HepG2 (cell line): Measurements from ENCODE around the gene AJM1. TPM values are rescaled to one million over a fixed set of nuclear protein-coding genes. Genes with fewer than 3 reads are reported as not detected.
A peak's percentile ranks its signal among the peaks of the same experiment; 100 is the strongest.

Experiments used
- ATM ChIP-seq: fragments of 450-650 bp; IDR thresholded peaks from 2 replicates; pipeline ENCODE4 v1.7.1; 2017; ENCODE audit warnings: mild to moderate bottlenecking, borderline replicate concordance
- HCFC1 ChIP-seq: fragments of 150-350 bp; IDR thresholded peaks from 2 replicates; pipeline ENCODE4 v1.6.1; 2014; ENCODE audit warnings: low read depth, low read length
- HDAC2 ChIP-seq: sonication (generic); formaldehyde crosslinking; IDR thresholded peaks from 2 replicates; pipeline ENCODE4 v1.4.0; 2020; ENCODE audit warnings: missing genetic modification reagents
- NFKB2 ChIP-seq: sonication (generic); formaldehyde crosslinking; IDR thresholded peaks from 2 replicates; pipeline ENCODE4 v1.4.0; 2020; ENCODE audit warnings: missing genetic modification reagents, borderline replicate concordance
- RXRB ChIP-seq: IDR thresholded peaks from 2 replicates; pipeline ENCODE4 v1.6.1; 2016; ENCODE audit warnings: borderline replicate concordance, missing genetic modification reagents, missing compliant biosample characterization
- SAP130 ChIP-seq: IDR thresholded peaks from 2 replicates; pipeline ENCODE4 v1.6.1; 2016; ENCODE audit warnings: low read depth
- TBX2 ChIP-seq: sonication (generic); formaldehyde crosslinking; IDR thresholded peaks from 2 replicates; pipeline ENCODE4 v1.5.0; 2020; ENCODE audit warnings: missing genetic modification reagents, mild to moderate bottlenecking, borderline replicate concordance
- TCF12 ChIP-seq, 2 experiments: fragments of 450-650 bp in 1 of 2; sonication (generic) in 1 of 2; formaldehyde crosslinking in 1 of 2; IDR thresholded peaks; 2 replicates each; pipeline versions ENCODE4 v1.6.1 to v1.8.0; 2017 to 2022; ENCODE audit warnings: antibody characterized with exemption in 1 of 2, mild to moderate bottlenecking in 1 of 2, missing genetic modification reagents in 1 of 2, moderate library complexity in 1 of 2
- ZBTB7A ChIP-seq: sonication (generic); formaldehyde crosslinking; IDR thresholded peaks from 2 replicates; pipeline ENCODE4 v1.8.0; 2022; ENCODE audit warnings: mild to moderate bottlenecking, missing genetic modification reagents
- ZNF337 ChIP-seq: sonication (generic); formaldehyde crosslinking; IDR thresholded peaks from 2 replicates; pipeline ENCODE4 v1.5.1; 2020; ENCODE audit warnings: missing genetic modification reagents, low read depth, mild to moderate bottlenecking, borderline replicate concordance
- ZNF883 ChIP-seq: sonication (generic); formaldehyde crosslinking; IDR thresholded peaks from 2 replicates; pipeline ENCODE4 v1.5.1; 2020; ENCODE audit warnings: mild to moderate bottlenecking, missing genetic modification reagents; ENCODE audit errors: not compliant biosample characterization
- polyA plus RNA-seq, 8 experiments: library from polyadenylated mRNA; depleted of rRNA in 3 of 8; stranded (reverse) in 7 of 8; unstranded in 1 of 8; fragments of >200 nt; fragmentation: Illumina TruSeq in 4 of 8; extraction: Trizol in 4 of 8; gene quantifications; 2 replicates each; pipeline versions ENCODE4 v1.2.1 to v1.2.3, GENCODE V29; 2011 to 2016; ENCODE audit warnings: low read depth in 4 of 8, missing spikeins in 1 of 8, mixed read lengths in 1 of 8; ENCODE audit not compliant: insufficient read depth in 1 of 8
- total RNA-seq, 5 experiments: library from RNA; depleted of rRNA; stranded (reverse); fragments of >200 nt; fragmentation: Illumina TruSeq; extraction: Trizol; gene quantifications; 2 replicates each; pipeline ENCODE4 v1.2.3, GENCODE V29; 2016; ENCODE audit warnings: low read depth in 1 of 5
- TF ChIP-seq, protein P1 (sequence below): sonication (generic); formaldehyde crosslinking; IDR thresholded peaks from 2 replicates; pipeline ENCODE4 v1.5.0; 2020; ENCODE audit warnings: mild to moderate bottlenecking, missing genetic modification reagents
- TF ChIP-seq, protein P2 (sequence below): sonication (generic); formaldehyde crosslinking; IDR thresholded peaks from 2 replicates; pipeline ENCODE4 v1.4.0; 2020; ENCODE audit warnings: mild to moderate bottlenecking, missing genetic modification reagents
- TF ChIP-seq, protein P3 (sequence below): sonication (generic); formaldehyde crosslinking; IDR thresholded peaks from 2 replicates; pipeline ENCODE4 v1.5.1; 2020; ENCODE audit warnings: missing genetic modification reagents, mild to moderate bottlenecking, borderline replicate concordance
- TF ChIP-seq, protein P4 (sequence below): IDR thresholded peaks from 2 replicates; pipeline ENCODE4 v1.4.0; 2020; ENCODE audit warnings: mild to moderate bottlenecking, missing genetic modification reagents
- TF ChIP-seq, protein P5 (sequence below): sonication (generic); formaldehyde crosslinking; IDR thresholded peaks from 2 replicates; pipeline ENCODE4 v1.5.0; 2020; ENCODE audit warnings: missing genetic modification reagents
- TF ChIP-seq, protein P6 (sequence below): sonication (generic); formaldehyde crosslinking; IDR thresholded peaks from 2 replicates; pipeline ENCODE4 v1.4.0; 2020; ENCODE audit warnings: mild to moderate bottlenecking, low read depth, missing genetic modification reagents
- TF ChIP-seq, protein P7 (sequence below): IDR thresholded peaks from 2 replicates; pipeline ENCODE4 v1.6.1; 2016; ENCODE audit warnings: missing genetic modification reagents, missing compliant biosample characterization

AJM1 gene
- total and polyA plus RNA-seq, 2 of the 13 experiments (the other 11 are each of a cell fraction or from before 2014, with no cell fraction given) = 1.1 to 1.2 TPM

DNA sequence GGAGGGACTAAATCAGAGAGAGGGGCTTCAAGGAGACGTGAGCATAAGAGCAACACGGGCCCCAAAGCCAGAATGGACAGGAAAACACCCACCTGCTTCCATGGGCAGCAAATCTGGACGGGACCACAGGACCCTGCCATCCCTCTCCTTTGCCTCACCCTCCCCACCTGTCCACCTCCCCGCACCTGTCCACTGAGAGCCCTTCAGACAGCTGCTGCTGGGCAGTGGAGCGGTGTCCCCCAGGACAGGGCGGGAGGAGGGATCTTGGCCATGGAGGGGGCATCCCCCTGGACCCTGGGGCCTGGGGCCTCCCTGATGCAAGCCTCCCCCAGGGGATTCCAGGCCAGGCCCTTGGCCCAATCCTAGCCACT lies 43.6 kb upstream of the AJM1 start (continued):
- TF ChIP-seq, protein P1, sequence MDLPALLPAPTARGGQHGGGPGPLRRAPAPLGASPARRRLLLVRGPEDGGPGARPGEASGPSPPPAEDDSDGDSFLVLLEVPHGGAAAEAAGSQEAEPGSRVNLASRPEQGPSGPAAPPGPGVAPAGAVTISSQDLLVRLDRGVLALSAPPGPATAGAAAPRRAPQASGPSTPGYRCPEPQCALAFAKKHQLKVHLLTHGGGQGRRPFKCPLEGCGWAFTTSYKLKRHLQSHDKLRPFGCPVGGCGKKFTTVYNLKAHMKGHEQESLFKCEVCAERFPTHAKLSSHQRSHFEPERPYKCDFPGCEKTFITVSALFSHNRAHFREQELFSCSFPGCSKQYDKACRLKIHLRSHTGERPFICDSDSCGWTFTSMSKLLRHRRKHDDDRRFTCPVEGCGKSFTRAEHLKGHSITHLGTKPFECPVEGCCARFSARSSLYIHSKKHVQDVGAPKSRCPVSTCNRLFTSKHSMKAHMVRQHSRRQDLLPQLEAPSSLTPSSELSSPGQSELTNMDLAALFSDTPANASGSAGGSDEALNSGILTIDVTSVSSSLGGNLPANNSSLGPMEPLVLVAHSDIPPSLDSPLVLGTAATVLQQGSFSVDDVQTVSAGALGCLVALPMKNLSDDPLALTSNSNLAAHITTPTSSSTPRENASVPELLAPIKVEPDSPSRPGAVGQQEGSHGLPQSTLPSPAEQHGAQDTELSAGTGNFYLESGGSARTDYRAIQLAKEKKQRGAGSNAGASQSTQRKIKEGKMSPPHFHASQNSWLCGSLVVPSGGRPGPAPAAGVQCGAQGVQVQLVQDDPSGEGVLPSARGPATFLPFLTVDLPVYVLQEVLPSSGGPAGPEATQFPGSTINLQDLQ = no peak
- TF ChIP-seq RXRB (no peak), HDAC2 (CRISPR knock-in tag) (no peak), SAP130 (CRISPR knock-in tag) (no peak), ZNF337 (no peak), TCF12 (IDR thresholded peaks at IDR 0.05) (no peak), TCF12 (CRISPR knock-in tag; IDR thresholded peaks at IDR 0.05) (no peak), ATM (no peak), TBX2 (CRISPR knock-in tag) (no peak), NFKB2 (no peak), HCFC1 (no peak), ZNF883 (no peak), ZBTB7A (CRISPR knock-in tag) (no peak)
- TF ChIP-seq, protein P2, sequence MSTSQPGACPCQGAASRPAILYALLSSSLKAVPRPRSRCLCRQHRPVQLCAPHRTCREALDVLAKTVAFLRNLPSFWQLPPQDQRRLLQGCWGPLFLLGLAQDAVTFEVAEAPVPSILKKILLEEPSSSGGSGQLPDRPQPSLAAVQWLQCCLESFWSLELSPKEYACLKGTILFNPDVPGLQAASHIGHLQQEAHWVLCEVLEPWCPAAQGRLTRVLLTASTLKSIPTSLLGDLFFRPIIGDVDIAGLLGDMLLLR (CRISPR knock-in tag) = no peak
- TF ChIP-seq, protein P3, sequence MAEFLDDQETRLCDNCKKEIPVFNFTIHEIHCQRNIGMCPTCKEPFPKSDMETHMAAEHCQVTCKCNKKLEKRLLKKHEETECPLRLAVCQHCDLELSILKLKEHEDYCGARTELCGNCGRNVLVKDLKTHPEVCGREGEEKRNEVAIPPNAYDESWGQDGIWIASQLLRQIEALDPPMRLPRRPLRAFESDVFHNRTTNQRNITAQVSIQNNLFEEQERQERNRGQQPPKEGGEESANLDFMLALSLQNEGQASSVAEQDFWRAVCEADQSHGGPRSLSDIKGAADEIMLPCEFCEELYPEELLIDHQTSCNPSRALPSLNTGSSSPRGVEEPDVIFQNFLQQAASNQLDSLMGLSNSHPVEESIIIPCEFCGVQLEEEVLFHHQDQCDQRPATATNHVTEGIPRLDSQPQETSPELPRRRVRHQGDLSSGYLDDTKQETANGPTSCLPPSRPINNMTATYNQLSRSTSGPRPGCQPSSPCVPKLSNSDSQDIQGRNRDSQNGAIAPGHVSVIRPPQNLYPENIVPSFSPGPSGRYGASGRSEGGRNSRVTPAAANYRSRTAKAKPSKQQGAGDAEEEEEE = peak; percentile 65; the same call in 1 of the 2 replicates
- TF ChIP-seq, protein P4, sequence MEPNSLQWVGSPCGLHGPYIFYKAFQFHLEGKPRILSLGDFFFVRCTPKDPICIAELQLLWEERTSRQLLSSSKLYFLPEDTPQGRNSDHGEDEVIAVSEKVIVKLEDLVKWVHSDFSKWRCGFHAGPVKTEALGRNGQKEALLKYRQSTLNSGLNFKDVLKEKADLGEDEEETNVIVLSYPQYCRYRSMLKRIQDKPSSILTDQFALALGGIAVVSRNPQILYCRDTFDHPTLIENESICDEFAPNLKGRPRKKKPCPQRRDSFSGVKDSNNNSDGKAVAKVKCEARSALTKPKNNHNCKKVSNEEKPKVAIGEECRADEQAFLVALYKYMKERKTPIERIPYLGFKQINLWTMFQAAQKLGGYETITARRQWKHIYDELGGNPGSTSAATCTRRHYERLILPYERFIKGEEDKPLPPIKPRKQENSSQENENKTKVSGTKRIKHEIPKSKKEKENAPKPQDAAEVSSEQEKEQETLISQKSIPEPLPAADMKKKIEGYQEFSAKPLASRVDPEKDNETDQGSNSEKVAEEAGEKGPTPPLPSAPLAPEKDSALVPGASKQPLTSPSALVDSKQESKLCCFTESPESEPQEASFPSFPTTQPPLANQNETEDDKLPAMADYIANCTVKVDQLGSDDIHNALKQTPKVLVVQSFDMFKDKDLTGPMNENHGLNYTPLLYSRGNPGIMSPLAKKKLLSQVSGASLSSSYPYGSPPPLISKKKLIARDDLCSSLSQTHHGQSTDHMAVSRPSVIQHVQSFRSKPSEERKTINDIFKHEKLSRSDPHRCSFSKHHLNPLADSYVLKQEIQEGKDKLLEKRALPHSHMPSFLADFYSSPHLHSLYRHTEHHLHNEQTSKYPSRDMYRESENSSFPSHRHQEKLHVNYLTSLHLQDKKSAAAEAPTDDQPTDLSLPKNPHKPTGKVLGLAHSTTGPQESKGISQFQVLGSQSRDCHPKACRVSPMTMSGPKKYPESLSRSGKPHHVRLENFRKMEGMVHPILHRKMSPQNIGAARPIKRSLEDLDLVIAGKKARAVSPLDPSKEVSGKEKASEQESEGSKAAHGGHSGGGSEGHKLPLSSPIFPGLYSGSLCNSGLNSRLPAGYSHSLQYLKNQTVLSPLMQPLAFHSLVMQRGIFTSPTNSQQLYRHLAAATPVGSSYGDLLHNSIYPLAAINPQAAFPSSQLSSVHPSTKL (CRISPR knock-in tag) = no peak
- TF ChIP-seq, protein P5, sequence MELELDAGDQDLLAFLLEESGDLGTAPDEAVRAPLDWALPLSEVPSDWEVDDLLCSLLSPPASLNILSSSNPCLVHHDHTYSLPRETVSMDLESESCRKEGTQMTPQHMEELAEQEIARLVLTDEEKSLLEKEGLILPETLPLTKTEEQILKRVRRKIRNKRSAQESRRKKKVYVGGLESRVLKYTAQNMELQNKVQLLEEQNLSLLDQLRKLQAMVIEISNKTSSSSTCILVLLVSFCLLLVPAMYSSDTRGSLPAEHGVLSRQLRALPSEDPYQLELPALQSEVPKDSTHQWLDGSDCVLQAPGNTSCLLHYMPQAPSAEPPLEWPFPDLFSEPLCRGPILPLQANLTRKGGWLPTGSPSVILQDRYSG (CRISPR knock-in tag) = no peak
- TF ChIP-seq, protein P6, sequence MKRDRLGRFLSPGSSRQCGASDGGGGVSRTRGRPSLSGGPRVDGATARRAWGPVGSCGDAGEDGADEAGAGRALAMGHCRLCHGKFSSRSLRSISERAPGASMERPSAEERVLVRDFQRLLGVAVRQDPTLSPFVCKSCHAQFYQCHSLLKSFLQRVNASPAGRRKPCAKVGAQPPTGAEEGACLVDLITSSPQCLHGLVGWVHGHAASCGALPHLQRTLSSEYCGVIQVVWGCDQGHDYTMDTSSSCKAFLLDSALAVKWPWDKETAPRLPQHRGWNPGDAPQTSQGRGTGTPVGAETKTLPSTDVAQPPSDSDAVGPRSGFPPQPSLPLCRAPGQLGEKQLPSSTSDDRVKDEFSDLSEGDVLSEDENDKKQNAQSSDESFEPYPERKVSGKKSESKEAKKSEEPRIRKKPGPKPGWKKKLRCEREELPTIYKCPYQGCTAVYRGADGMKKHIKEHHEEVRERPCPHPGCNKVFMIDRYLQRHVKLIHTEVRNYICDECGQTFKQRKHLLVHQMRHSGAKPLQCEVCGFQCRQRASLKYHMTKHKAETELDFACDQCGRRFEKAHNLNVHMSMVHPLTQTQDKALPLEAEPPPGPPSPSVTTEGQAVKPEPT (CRISPR knock-in tag) = no peak
- TF ChIP-seq, protein P7, sequence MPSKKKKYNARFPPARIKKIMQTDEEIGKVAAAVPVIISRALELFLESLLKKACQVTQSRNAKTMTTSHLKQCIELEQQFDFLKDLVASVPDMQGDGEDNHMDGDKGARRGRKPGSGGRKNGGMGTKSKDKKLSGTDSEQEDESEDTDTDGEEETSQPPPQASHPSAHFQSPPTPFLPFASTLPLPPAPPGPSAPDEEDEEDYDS (CRISPR knock-in tag) = no peak
